ENCODE data around the gene SSPN.
A peak's percentile ranks its signal among the peaks of the same experiment; 100 is the strongest.

- TF ChIP-seq POLR2A (IDR thresholded peaks at IDR 0.05) (no peak), POLR2AphosphoS5 (IDR thresholded peaks at IDR 0.05) (peak in 1 of 3 donors; percentile 44)
- TF ChIP-seq, protein P1, sequence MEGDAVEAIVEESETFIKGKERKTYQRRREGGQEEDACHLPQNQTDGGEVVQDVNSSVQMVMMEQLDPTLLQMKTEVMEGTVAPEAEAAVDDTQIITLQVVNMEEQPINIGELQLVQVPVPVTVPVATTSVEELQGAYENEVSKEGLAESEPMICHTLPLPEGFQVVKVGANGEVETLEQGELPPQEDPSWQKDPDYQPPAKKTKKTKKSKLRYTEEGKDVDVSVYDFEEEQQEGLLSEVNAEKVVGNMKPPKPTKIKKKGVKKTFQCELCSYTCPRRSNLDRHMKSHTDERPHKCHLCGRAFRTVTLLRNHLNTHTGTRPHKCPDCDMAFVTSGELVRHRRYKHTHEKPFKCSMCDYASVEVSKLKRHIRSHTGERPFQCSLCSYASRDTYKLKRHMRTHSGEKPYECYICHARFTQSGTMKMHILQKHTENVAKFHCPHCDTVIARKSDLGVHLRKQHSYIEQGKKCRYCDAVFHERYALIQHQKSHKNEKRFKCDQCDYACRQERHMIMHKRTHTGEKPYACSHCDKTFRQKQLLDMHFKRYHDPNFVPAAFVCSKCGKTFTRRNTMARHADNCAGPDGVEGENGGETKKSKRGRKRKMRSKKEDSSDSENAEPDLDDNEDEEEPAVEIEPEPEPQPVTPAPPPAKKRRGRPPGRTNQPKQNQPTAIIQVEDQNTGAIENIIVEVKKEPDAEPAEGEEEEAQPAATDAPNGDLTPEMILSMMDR (IDR thresholded peaks at IDR 0.05): no peak
Measured at GRCh38 chr12:26238341-26239121, 43.2 kb downstream of the SSPN start.
